OCI-LY7 (cell line): Measurements from ENCODE around the gene FNDC3B.

Source experiments
- CTCF ChIP-seq: fragments of 200-600 bp; sonication (generic); conservative IDR thresholded peaks from 2 replicates; pipeline ENCODE4 v1.5.1; 2014; ENCODE audit warnings: mild to moderate bottlenecking, antibody characterized with exemption, low read length, moderate library complexity, mixed read lengths
- EZH2phosphoT487 ChIP-seq: fragments of 200-600 bp; sonication (generic); IDR thresholded peaks from 2 replicates; pipeline ENCODE4 v1.6.1; 2018; ENCODE audit warnings: low read depth, borderline replicate concordance, mild to moderate bottlenecking, mixed run types, antibody characterized with exemption, low read length, moderate library complexity, mixed read lengths

- no peak for TF ChIP-seq CTCF
- TF ChIP-seq EZH2phosphoT487: no peak
Measured at GRCh38 chr3:172268868-172269267, 229.5 kb downstream of the FNDC3B start.
